WERI-Rb-1 (cell line): ENCODE results near the gene PRKCH.

Experiments
- DNase-seq: peaks from one replicate; pipeline ENCODE4 v3.0.0-alpha.2; 2020
- H3K27ac ChIP-seq: fragments of 250-450 bp; sonication (Bioruptor Pico); 2 replicates; pipeline ENCODE4 v1.5.1; 2020; ENCODE audit warnings: mild to moderate bottlenecking, moderate library complexity
- H3K27me3 ChIP-seq: fragments of 250-450 bp; sonication (Bioruptor Pico); 2 replicates; pipeline ENCODE4 v1.5.1; 2021; ENCODE audit warnings: mild to moderate bottlenecking, low read depth, moderate library complexity; ENCODE audit not compliant: insufficient read depth, severe bottlenecking
- H3K36me3 ChIP-seq: fragments of 250-450 bp; sonication (Bioruptor Pico); 2 replicates; pipeline ENCODE4 v1.5.1; 2020; ENCODE audit warnings: mild to moderate bottlenecking, moderate library complexity
- H3K4me3 ChIP-seq: 2 replicates; pipeline ENCODE4 v1.5.1; 2011; ENCODE audit warnings: low read depth, mild to moderate bottlenecking, control low read depth, low read length
- H3K9me3 ChIP-seq: fragments of 250-450 bp; sonication (Bioruptor Pico); 2 replicates; pipeline ENCODE4 v1.5.1; 2021; ENCODE audit warnings: mild to moderate bottlenecking, moderate library complexity; ENCODE audit not compliant: severe bottlenecking
- TF ChIP-seq, protein P1 (sequence below): IDR thresholded peaks from 2 replicates; pipeline ENCODE4 v1.5.1; 2011; ENCODE audit warnings: low read depth, mild to moderate bottlenecking, control low read depth, inconsistent platforms, low read length

Gene PRKCH

DNA sequence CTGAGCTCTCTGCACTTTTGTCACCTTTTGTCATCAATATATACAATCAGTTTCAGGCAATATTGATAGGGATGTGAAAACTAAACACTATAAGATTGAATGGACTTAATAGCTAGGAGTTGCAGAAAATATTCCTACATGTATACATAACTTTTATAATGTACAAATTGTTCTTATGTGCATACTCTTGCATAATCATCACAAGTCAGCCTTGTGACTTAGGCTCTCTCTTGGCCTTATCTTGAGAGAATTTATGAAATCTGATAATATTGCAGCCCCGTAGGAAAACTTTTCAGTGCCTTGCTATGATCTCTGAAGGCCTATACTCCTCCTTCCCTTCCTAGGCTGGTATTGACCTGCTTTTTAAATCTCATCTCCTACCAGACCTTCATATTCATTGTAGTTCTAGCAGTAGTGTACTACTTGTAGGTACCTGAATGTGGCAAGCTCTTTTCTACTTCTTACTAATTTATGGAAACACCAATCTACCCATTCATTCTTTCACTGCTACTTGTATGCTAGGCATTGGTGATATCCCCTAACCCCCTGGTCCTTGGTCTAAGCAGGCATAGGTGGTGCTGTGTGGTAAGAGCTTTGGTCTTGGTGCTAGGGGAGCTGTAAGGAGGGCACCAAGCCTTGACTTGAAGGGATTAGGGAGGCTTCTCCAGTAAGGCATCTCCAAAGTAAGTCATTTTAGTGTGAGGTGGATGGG, 100.0 kb downstream of the PRKCH start:
- Histone ChIP-seq H3K4me3 (no peak overlapping the region), H3K27me3 (no peaks in the 10 kb centered on the region), H3K9me3 (peaks cover 5% of the 10 kb centered on the region), H3K27ac (no peak overlapping the region), H3K36me3 (no peaks in the 10 kb centered on the region)
- TF ChIP-seq, protein P1, sequence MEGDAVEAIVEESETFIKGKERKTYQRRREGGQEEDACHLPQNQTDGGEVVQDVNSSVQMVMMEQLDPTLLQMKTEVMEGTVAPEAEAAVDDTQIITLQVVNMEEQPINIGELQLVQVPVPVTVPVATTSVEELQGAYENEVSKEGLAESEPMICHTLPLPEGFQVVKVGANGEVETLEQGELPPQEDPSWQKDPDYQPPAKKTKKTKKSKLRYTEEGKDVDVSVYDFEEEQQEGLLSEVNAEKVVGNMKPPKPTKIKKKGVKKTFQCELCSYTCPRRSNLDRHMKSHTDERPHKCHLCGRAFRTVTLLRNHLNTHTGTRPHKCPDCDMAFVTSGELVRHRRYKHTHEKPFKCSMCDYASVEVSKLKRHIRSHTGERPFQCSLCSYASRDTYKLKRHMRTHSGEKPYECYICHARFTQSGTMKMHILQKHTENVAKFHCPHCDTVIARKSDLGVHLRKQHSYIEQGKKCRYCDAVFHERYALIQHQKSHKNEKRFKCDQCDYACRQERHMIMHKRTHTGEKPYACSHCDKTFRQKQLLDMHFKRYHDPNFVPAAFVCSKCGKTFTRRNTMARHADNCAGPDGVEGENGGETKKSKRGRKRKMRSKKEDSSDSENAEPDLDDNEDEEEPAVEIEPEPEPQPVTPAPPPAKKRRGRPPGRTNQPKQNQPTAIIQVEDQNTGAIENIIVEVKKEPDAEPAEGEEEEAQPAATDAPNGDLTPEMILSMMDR: no peak
- no peak for DNase-seq

GRCh38 chr14:61426048-61426447, 104.7 kb downstream of the PRKCH start:
- no peak overlapping the region for H3K4me3 ChIP-seq
- peaks cover 5% of the 10 kb centered on the region for H3K9me3 ChIP-seq
- TF ChIP-seq, protein P1: no peak
- no peaks in the 10 kb centered on the region for H3K36me3 ChIP-seq
- no peaks in the 10 kb centered on the region for H3K27me3 ChIP-seq
- no peak for DNase-seq
- H3K27ac ChIP-seq: no peak overlapping the region

- no peak for DNase-seq
- TF ChIP-seq, protein P1: no peak
- Histone ChIP-seq H3K36me3 (no peaks in the 10 kb centered on the region), H3K27ac (no peak overlapping the region), H3K27me3 (no peaks in the 10 kb centered on the region), H3K9me3 (peaks cover 5% of the 10 kb centered on the region), H3K4me3 (no peak overlapping the region)
Measured at GRCh38 chr14:61428261-61428660, 106.9 kb downstream of the PRKCH start.

DNA sequence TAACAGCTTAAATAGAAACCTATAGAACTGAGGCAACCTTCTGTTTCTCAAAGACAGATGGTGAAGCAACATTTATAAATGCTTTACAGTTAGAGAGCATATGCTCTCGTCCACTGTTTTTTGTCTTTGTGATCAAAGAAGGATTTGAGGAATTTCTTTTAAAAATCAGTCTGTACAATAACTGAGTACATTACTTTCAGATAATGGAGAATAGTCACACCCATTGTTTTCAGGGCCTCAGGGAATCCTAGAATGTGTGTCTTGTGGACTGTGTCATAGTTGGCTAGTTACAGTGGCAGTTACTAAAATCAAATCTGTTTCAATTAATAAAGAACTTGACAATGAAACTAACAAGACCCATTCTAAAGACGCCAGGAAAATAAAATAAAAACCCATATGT, 107.9 kb downstream of the PRKCH start:
- Histone ChIP-seq H3K27me3 (no peaks in the 10 kb centered on the region), H3K27ac (no peak overlapping the region), H3K4me3 (no peak overlapping the region), H3K36me3 (no peaks in the 10 kb centered on the region), H3K9me3 (peaks cover 5% of the 10 kb centered on the region)
- TF ChIP-seq, protein P1: no peak
- DNase-seq: no peak

DNA sequence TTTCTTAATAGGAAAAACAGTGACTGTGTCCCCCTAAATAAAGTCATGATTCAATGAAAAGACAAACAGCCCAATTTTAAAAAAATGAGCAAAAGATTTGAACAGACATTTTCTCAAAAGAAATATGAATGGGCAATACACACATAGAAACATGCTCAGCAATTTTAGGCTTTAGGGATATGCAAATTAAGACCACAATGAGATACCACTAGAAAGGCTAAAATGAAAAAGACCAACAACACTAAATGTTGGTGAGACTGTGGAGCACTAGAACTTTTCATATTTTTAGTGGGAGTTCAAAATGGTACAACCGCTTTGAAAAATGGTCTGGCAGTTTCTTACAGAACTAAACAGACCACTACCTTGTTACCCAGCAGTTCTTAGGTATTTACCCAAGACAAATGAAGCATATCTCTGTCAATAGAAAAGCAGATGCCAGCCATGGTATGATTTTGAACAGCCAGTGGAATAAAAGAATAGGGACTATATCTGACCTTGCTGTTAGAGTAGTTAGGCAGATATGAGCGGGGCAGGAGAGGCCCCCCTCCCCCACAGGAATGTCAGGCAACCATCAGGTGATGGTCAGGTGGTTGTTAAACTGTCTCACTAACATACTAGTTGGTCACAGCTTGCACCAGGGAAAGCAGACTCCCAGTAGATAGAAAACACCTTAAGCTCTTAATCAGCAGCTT, 108.8 kb downstream of the PRKCH start:
- no peak overlapping the region for H3K27ac ChIP-seq
- TF ChIP-seq, protein P1: no peak
- H3K36me3 ChIP-seq: no peaks in the 10 kb centered on the region
- peaks cover 4% of the 10 kb centered on the region for H3K9me3 ChIP-seq
- no peaks in the 10 kb centered on the region for H3K27me3 ChIP-seq
- DNase-seq: no peak
- H3K4me3 ChIP-seq: no peak overlapping the region
